Measurements from ENCODE around the gene TRIP4. TPM values are rescaled to one million over a fixed set of nuclear protein-coding genes. Genes with fewer than 3 reads are reported as not detected.

The TRIP4 gene
- total RNA-seq, 3 donors from 2014 or later, result 23.8 to 36.9 (median 28.2) TPM

- TF ChIP-seq CTCF (IDR thresholded peaks at IDR 0.05), result no peak
- Histone ChIP-seq H3K4me1 (ENCODE audit: low read depth) (no peaks in the 10 kb centered on the region), H3K36me3 (ENCODE audit: low read depth) (peaks cover 7% of the 10 kb centered on the region), H3K4me3 (no peak overlapping the region), H3K9me3 (no peaks in the 10 kb centered on the region)
- ATAC-seq (no peak), DNase-seq (no peak)
- intact Hi-C loops (cut with DNase I, micrococcal nuclease), result loop anchor here in 1 of 2 donors (10.0 kb wide), 1 partner anchor 245 kb away; no protein-coding TSS in a partner anchor
These were observed 41.8 kb downstream of the TRIP4 start for GRCh38 chr15:64429448-64429847.

GRCh38 chr15:64430000-64430735 lies 42.5 kb downstream of the TRIP4 start:
- peak in 1 of 3 donors; percentile 20 for DNase-seq
- intact Hi-C loops (cut with DNase I, micrococcal nuclease), result loop anchor here in 1 of 2 donors (10.0 kb wide), 1 partner anchor 245 kb away; no protein-coding TSS in a partner anchor
- no peak for TF ChIP-seq CTCF (IDR thresholded peaks at IDR 0.05)
- Histone ChIP-seq H3K9me3 (no peaks in the 10 kb centered on the region), H3K36me3 (ENCODE audit: low read depth) (peaks cover 4% of the 10 kb centered on the region), H3K4me1 (ENCODE audit: low read depth) (no peaks in the 10 kb centered on the region), H3K4me3 (no peak overlapping the region)
- peak; percentile 73 for ATAC-seq

GRCh38 chr15:64437982-64438381 lies 50.3 kb downstream of the TRIP4 start:
- intact Hi-C loops (cut with DNase I, micrococcal nuclease), result no loop called here
- DNase-seq (no peak), ATAC-seq (no peak)
- Histone ChIP-seq H3K4me1 (ENCODE audit: low read depth) (no peaks in the 10 kb centered on the region), H3K9me3 (no peaks in the 10 kb centered on the region), H3K4me3 (no peak overlapping the region), H3K36me3 (ENCODE audit: low read depth) (no peaks in the 10 kb centered on the region)
- TF ChIP-seq CTCF (IDR thresholded peaks at IDR 0.05), result no peak

- ATAC-seq (no peak), DNase-seq (no peak)
- Histone ChIP-seq H3K9me3 (no peaks in the 10 kb centered on the region), H3K4me3 (no peak overlapping the region), H3K36me3 (ENCODE audit: low read depth) (no peaks in the 10 kb centered on the region), H3K4me1 (ENCODE audit: low read depth) (no peaks in the 10 kb centered on the region)
- no peak for TF ChIP-seq CTCF (IDR thresholded peaks at IDR 0.05)
- intact Hi-C loops (cut with DNase I, micrococcal nuclease), result no loop called here
These were observed 51.2 kb downstream of the TRIP4 start for GRCh38 chr15:64438653-64439447.

GRCh38 chr15:64441852-64442251 lies 54.2 kb downstream of the TRIP4 start:
- Histone ChIP-seq H3K9me3 (no peaks in the 10 kb centered on the region), H3K36me3 (ENCODE audit: low read depth) (no peaks in the 10 kb centered on the region), H3K4me1 (ENCODE audit: low read depth) (no peaks in the 10 kb centered on the region), H3K4me3 (no peak overlapping the region)
- intact Hi-C loops (cut with DNase I, micrococcal nuclease), result no loop called here
- DNase-seq, result no peak
- no peak for ATAC-seq
- no peak for TF ChIP-seq CTCF (IDR thresholded peaks at IDR 0.05)
